GM12878 (cell line): ENCODE results near the gene TEX13D.

Experiments
- BACH1 ChIP-seq: fragments of 450-650 bp; IDR thresholded peaks from 2 replicates; pipeline ENCODE4 v1.6.1; 2017; ENCODE audit warnings: mild to moderate bottlenecking, borderline replicate concordance
- GABPA ChIP-seq: IDR thresholded peaks from 2 replicates; pipeline ENCODE4 v1.6.1; 2014; ENCODE audit warnings: antibody characterized with exemption, low read depth, mild to moderate bottlenecking, inconsistent platforms
- HDAC2 ChIP-seq: fragments of 200-600 bp; sonication (generic); IDR thresholded peaks from 2 replicates; pipeline ENCODE4 v1.6.1; 2017
- MYC ChIP-seq: IDR thresholded peaks from 2 replicates; pipeline ENCODE4 v1.6.1; 2011; ENCODE audit warnings: mild to moderate bottlenecking, low read length, moderate library complexity, inconsistent platforms; ENCODE audit not compliant: insufficient read depth, insufficient replicate concordance, insufficient read length, severe bottlenecking
- RAD51 ChIP-seq: fragments of 450-650 bp; IDR thresholded peaks from 2 replicates; pipeline ENCODE4 v1.6.1; 2016; ENCODE audit warnings: moderate library complexity, mild to moderate bottlenecking, inconsistent platforms
- RUNX3 ChIP-seq: IDR thresholded peaks from 2 replicates; pipeline ENCODE4 v1.6.1; 2012; ENCODE audit warnings: low read length, inconsistent platforms
- SIN3A ChIP-seq: IDR thresholded peaks from 2 replicates; pipeline ENCODE4 v1.6.1; 2012; ENCODE audit warnings: low read depth, low read length, improper control_type of control experiment
- SMC3 ChIP-seq: IDR thresholded peaks from 2 replicates; pipeline ENCODE4 v1.6.1; 2011; ENCODE audit warnings: low read length, improper control_type of control experiment, borderline replicate concordance
- STAT1 ChIP-seq: fragments of 450-650 bp; conservative IDR thresholded peaks from 2 replicates; pipeline ENCODE4 v1.6.1; 2014; ENCODE audit warnings: antibody characterized with exemption, mild to moderate bottlenecking
- TARDBP ChIP-seq: IDR thresholded peaks from 2 replicates; pipeline ENCODE4 v1.6.1; 2016; ENCODE audit warnings: borderline replicate concordance
- TF ChIP-seq, protein P1 (sequence below): IDR thresholded peaks from 2 replicates; pipeline ENCODE4 v1.6.1; 2011; ENCODE audit warnings: borderline replicate concordance, low read depth, mild to moderate bottlenecking, moderate library complexity, mixed read lengths, low read length; ENCODE audit not compliant: insufficient read depth; ENCODE audit errors: extremely low read length
- TF ChIP-seq, protein P2 (sequence below), 3 experiments: IDR thresholded peaks in 2 of 3; conservative IDR thresholded peaks in 1 of 3; 2 replicates each; pipeline ENCODE4 v1.5.1; 2011; ENCODE audit warnings: low read depth in 3 of 3, low read length in 3 of 3, mild to moderate bottlenecking in 3 of 3, control low read depth in 2 of 3, moderate library complexity in 2 of 3, inconsistent platforms in 1 of 3, mixed read lengths in 1 of 3; ENCODE audit not compliant: control insufficient read depth in 2 of 3, insufficient read depth in 1 of 3; ENCODE audit errors: extremely low read depth in 1 of 3
- TF ChIP-seq, protein P3 (sequence below): IDR thresholded peaks from 2 replicates; pipeline ENCODE4 v1.6.1; 2012; ENCODE audit warnings: mild to moderate bottlenecking, low read depth, low read length

DNA sequence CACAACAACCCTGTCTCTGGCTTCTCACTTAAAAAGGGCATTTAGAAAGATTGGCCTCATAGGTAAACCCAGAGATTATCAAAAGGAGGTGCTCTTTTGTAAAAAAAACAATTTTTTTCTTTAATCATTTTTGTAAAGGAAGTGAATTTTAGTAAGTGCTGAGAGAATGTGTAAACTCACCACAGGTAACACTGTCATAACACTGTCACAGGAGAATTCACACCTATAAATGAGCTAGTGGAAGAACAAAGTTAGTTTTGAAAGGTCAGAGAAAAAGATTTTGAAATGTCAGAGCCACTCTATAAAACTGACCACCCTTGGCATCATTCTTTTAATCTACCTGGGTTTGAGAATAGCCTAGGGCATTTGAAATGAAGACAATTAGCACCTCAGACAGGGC is 10.6 kb downstream of the TEX13D start:
- TF ChIP-seq RAD51 (no peak), RUNX3 (no peak), SMC3 (no peak), BACH1 (no peak), TARDBP (no peak), GABPA (no peak), SIN3A (no peak), MYC (no peak), STAT1 (no peak), HDAC2 (no peak)
- TF ChIP-seq, protein P1, sequence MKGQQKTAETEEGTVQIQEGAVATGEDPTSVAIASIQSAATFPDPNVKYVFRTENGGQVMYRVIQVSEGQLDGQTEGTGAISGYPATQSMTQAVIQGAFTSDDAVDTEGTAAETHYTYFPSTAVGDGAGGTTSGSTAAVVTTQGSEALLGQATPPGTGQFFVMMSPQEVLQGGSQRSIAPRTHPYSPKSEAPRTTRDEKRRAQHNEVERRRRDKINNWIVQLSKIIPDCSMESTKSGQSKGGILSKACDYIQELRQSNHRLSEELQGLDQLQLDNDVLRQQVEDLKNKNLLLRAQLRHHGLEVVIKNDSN, result no peak
- TF ChIP-seq, protein P2, sequence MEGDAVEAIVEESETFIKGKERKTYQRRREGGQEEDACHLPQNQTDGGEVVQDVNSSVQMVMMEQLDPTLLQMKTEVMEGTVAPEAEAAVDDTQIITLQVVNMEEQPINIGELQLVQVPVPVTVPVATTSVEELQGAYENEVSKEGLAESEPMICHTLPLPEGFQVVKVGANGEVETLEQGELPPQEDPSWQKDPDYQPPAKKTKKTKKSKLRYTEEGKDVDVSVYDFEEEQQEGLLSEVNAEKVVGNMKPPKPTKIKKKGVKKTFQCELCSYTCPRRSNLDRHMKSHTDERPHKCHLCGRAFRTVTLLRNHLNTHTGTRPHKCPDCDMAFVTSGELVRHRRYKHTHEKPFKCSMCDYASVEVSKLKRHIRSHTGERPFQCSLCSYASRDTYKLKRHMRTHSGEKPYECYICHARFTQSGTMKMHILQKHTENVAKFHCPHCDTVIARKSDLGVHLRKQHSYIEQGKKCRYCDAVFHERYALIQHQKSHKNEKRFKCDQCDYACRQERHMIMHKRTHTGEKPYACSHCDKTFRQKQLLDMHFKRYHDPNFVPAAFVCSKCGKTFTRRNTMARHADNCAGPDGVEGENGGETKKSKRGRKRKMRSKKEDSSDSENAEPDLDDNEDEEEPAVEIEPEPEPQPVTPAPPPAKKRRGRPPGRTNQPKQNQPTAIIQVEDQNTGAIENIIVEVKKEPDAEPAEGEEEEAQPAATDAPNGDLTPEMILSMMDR (IDR thresholded peaks at IDR 0.05 in 2 of 3, conservative IDR thresholded peaks at IDR 0.05 in 1 of 3; ENCODE audit: control insufficient read depth in 2 of 3, extremely low read depth in 1 of 3, insufficient read depth in 1 of 3, low read depth in 3 of 3, low read length in 3 of 3), result no peak
- TF ChIP-seq, protein P3, sequence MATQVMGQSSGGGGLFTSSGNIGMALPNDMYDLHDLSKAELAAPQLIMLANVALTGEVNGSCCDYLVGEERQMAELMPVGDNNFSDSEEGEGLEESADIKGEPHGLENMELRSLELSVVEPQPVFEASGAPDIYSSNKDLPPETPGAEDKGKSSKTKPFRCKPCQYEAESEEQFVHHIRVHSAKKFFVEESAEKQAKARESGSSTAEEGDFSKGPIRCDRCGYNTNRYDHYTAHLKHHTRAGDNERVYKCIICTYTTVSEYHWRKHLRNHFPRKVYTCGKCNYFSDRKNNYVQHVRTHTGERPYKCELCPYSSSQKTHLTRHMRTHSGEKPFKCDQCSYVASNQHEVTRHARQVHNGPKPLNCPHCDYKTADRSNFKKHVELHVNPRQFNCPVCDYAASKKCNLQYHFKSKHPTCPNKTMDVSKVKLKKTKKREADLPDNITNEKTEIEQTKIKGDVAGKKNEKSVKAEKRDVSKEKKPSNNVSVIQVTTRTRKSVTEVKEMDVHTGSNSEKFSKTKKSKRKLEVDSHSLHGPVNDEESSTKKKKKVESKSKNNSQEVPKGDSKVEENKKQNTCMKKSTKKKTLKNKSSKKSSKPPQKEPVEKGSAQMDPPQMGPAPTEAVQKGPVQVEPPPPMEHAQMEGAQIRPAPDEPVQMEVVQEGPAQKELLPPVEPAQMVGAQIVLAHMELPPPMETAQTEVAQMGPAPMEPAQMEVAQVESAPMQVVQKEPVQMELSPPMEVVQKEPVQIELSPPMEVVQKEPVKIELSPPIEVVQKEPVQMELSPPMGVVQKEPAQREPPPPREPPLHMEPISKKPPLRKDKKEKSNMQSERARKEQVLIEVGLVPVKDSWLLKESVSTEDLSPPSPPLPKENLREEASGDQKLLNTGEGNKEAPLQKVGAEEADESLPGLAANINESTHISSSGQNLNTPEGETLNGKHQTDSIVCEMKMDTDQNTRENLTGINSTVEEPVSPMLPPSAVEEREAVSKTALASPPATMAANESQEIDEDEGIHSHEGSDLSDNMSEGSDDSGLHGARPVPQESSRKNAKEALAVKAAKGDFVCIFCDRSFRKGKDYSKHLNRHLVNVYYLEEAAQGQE, result no peak
